ENCODE measurements around the gene MOB2.
"Not testable (repeated sequence)": the region's sequence is repeated elsewhere in the genome, so short reads cannot be mapped to it uniquely, and the experiment has no call there.

Gene MOB2

GRCh38 chr11:1440066-1440465 is 46.5 kb downstream of the MOB2 start:
- no peak for ATAC-seq (ENCODE audit: low read depth)

DNA sequence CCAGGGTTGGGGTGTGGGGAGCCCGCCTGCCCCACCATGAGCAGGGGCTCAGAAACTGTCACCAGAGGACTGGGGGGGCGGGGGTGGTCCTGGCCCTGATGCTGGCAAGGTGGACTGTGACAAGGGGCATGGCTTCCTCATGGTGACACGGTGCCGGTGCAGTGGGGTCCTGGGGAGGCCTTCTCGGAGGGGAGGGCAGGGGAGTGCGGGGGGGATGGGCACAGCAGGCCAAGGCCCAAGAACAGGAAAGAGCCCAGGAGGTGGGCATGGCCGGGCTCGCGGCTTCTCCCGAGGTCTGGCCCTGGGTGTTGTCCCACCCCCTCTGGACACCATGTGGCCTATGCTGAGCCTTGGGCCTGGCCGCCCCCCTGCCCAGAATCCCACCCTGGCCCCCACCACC is 47.2 kb downstream of the MOB2 start:
- Mint-ChIP-seq H3K27ac (no peak overlapping the region), H3K9me3 (no peaks in the 10 kb centered on the region), H3K36me3 (no peaks in the 10 kb centered on the region), H3K4me3 (no peak overlapping the region), H3K27me3 (peaks cover 4% of the 10 kb centered on the region), H3K4me1 (no peaks in the 10 kb centered on the region)
- no peak for DNase-seq (ENCODE audit: low spot score in 2 of 2)
- no peak for ATAC-seq (ENCODE audit: low read depth)

More at GRCh38 chr11:1440066-1440465, 46.5 kb downstream of the MOB2 start:
- H3K27ac Mint-ChIP-seq: no peak overlapping the region
- H3K4me1 Mint-ChIP-seq: peaks cover 2% of the 10 kb centered on the region
- no peak for DNase-seq (ENCODE audit: low spot score in 2 of 2)
- H3K4me3 Mint-ChIP-seq: no peak overlapping the region
- H3K36me3 Mint-ChIP-seq: no peaks in the 10 kb centered on the region
- H3K9me3 Mint-ChIP-seq: no peaks in the 10 kb centered on the region
- peaks cover 5% of the 10 kb centered on the region for H3K27me3 Mint-ChIP-seq

DNA sequence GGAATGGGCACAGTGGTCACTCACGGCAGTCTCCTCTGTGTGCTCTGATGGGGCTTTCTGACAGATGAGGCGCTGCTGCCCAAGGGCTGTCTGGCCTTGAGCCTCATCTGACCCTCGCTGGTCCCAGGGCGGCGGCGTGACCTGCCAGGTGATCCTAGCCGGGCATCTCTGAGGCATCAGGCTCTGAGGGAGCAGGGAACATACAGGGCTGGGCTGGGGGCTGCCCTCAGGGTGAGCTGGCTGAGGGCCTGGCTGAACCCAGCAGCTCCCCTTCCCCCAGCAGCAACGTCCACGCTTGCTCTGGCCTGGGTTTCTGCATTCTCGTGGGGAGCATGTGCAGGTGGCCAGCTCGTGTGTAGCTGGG is 47.6 kb downstream of the MOB2 start:
- DNase-seq (ENCODE audit: low spot score in 2 of 2) (no peak), ATAC-seq (ENCODE audit: low read depth) (no peak)
- Mint-ChIP-seq H3K36me3 (no peaks in the 10 kb centered on the region), H3K4me1 (no peaks in the 10 kb centered on the region), H3K27me3 (peaks cover 4% of the 10 kb centered on the region), H3K4me3 (no peak overlapping the region), H3K27ac (no peak overlapping the region), H3K9me3 (no peaks in the 10 kb centered on the region)

GRCh38 chr11:1438261-1438966 is 48.2 kb downstream of the MOB2 start:
- H3K36me3 Mint-ChIP-seq: no peaks in the 10 kb centered on the region
- H3K27me3 Mint-ChIP-seq: peaks cover 4% of the 10 kb centered on the region
- no peak overlapping the region for H3K27ac Mint-ChIP-seq
- ATAC-seq (ENCODE audit: low read depth) (no peak), DNase-seq (ENCODE audit: low spot score in 2 of 2) (no peak)
- no peaks in the 10 kb centered on the region for H3K4me1 Mint-ChIP-seq
- H3K9me3 Mint-ChIP-seq: no peaks in the 10 kb centered on the region
- no peak overlapping the region for H3K4me3 Mint-ChIP-seq

DNA sequence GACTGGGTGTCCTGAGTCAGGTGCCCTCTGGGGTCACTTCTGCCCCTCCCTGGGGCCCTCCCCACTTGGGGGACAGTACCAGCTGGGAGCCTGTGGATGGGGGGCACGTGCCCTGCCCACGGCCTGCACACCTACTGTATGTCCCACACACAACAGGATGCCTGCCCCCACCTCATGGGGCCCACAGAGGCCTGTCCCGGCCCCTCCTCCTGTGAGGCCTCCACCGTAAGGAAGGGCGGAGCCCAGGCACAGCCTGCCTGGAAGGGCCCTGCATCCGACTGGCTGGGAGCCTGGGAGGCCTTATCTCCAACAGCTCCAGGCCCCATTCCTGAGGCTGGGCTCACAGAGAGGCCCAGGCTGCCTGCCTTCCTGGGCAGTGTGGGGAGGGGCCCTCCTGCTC is 49.1 kb downstream of the MOB2 start:
- H3K4me3 Mint-ChIP-seq: no peak overlapping the region
- no peaks in the 10 kb centered on the region for H3K4me1 Mint-ChIP-seq
- DNase-seq (ENCODE audit: low spot score in 2 of 2): no peak
- peaks cover 4% of the 10 kb centered on the region for H3K27me3 Mint-ChIP-seq
- no peak overlapping the region for H3K27ac Mint-ChIP-seq
- H3K9me3 Mint-ChIP-seq: no peaks in the 10 kb centered on the region
- no peak for ATAC-seq (ENCODE audit: low read depth)
- no peaks in the 10 kb centered on the region for H3K36me3 Mint-ChIP-seq

DNA sequence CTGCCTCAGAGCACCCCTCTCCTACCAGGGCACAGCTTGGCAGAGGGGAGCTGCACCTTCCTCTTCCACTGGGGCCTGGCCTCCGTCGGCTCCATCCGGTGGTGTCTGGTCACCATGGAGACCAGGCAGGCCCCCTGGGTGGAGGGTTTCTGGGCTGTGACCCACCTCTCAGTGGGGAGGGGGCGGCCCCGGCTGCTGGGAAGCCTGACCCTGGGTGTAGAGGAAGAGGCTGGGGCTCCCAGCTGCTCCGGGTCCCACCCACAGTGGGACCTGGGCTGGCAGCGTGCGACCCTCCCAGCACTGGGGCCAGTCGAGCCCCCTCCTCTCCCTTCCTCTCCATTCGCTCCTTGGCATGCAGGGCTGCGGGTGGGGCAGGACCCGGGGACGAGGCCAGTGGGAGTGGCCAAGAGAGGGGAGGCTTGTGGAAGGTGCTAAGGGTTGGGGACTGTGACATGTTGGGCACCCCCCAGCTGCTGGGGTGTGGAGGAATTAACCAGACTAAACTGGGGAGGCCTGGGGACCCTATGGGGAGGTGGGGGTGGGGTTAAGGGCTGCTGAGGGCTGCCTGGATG is 50.0 kb downstream of the MOB2 start:
- Mint-ChIP-seq H3K36me3 (no peaks in the 10 kb centered on the region), H3K4me3 (no peak overlapping the region), H3K9me3 (no peaks in the 10 kb centered on the region), H3K27ac (no peak overlapping the region), H3K27me3 (peaks cover 4% of the 10 kb centered on the region), H3K4me1 (no peaks in the 10 kb centered on the region)
- ATAC-seq (ENCODE audit: low read depth): no peak
- no peak for DNase-seq (ENCODE audit: low spot score in 2 of 2)

DNA sequence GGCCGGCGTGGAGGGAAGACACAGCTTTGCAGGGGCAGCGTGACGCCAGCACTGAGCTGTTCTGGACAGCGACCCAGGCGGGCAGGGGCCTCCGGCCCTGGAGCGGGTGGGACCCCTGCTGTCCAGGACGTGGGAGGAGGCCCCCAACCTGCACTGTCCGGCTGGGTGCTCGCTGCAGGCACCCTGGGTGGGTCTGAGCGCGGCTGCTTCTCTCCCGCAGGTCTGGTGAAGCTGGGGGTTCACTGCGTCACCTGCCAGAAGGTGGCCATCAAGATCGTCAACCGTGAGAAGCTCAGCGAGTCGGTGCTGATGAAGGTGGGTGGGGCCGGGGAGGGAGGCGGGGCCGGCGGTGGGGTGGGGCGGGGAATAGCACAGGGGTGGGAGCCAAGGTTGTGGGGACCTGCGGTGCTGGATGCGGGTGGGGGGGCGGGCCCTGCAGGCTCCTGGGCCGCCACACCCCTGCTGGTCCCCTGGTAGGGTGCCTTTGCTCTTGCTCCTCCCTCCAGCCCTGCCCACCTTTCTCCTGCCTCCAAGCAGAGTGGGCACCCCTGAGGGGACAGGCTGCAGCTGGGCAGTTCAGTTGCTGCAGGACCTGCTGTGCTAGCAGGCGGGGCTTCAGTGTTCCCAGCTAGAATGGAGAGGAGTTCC is 50.6 kb downstream of the MOB2 start:
- H3K4me1 Mint-ChIP-seq: no peaks in the 10 kb centered on the region
- no peak overlapping the region for H3K27ac Mint-ChIP-seq
- DNase-seq (ENCODE audit: low spot score in 2 of 2): no peak
- H3K9me3 Mint-ChIP-seq: no peaks in the 10 kb centered on the region
- H3K36me3 Mint-ChIP-seq: no peaks in the 10 kb centered on the region
- ATAC-seq (ENCODE audit: low read depth): peak; percentile 49
- H3K4me3 Mint-ChIP-seq: no peak overlapping the region
- H3K27me3 Mint-ChIP-seq: peaks cover 4% of the 10 kb centered on the region

DNA sequence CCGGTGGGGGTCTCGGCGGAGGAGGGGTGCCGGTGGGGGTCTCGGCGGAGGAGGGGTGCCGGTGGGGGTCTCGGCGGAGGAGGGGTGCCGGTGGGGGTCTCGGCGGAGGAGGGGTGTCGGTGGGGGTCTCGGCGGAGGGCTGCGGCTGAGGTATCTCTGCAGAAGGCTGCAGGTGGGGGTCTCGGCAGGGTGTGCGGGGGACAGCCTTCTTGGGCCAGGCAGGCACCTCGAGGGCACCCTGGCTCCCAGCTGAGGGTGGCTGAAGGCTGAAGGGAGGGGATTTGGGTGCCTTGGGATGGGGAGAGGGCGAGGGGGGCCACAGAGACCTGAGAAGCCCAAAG is 51.1 kb downstream of the MOB2 start:
- H3K27me3 Mint-ChIP-seq; DNase-seq (ENCODE audit: low spot score in 2 of 2); H3K36me3 Mint-ChIP-seq; H3K27ac Mint-ChIP-seq; ATAC-seq (ENCODE audit: low read depth); H3K9me3 Mint-ChIP-seq; H3K4me1 Mint-ChIP-seq; H3K4me3 Mint-ChIP-seq: not testable (repeated sequence)

DNA sequence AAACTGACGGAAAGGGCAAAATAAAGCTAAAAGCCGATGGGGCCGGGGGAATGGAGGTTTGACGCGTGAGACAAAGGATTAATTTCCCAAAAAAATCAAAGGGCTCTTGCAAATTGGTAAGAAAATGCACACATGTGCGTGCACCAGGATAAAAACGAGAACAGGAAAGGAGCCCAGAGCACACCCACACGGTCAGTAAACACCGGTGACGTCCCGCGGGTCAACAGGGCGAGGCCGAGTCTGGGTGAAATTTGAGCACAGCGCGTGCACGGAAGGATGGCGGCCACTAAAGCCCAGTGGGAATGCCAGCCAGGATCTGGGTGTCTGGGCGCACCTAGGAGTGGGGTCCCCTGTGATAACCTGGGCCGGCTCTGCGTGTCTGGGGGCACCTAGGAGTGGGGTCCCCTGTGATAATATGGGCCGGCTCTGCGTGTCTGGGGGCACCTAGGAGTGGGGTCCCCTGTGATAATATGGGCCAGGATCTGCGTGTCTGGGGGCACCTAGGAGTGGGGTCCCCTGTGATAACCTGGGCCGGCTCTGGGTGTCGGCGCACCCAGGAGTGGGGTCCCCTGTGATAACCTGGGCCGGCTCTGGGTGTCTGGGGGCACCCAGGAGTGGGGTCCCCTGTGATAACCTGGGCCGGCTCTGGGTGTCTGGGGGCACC is 52.5 kb downstream of the MOB2 start:
- ATAC-seq (ENCODE audit: low read depth) (no peak), DNase-seq (ENCODE audit: low spot score in 2 of 2) (no peak)
- Mint-ChIP-seq H3K4me3 (no peak overlapping the region), H3K9me3 (no peaks in the 10 kb centered on the region), H3K27ac (no peak overlapping the region), H3K27me3 (peaks cover 2% of the 10 kb centered on the region), H3K36me3 (no peaks in the 10 kb centered on the region), H3K4me1 (no peaks in the 10 kb centered on the region)

GRCh38 chr11:1433568-1433967 is 53.0 kb downstream of the MOB2 start:
- H3K4me3 Mint-ChIP-seq: no peak overlapping the region
- H3K4me1 Mint-ChIP-seq: no peaks in the 10 kb centered on the region
- no peaks in the 10 kb centered on the region for H3K36me3 Mint-ChIP-seq
- no peak for ATAC-seq (ENCODE audit: low read depth)
- no peak for DNase-seq (ENCODE audit: low spot score in 2 of 2)
- H3K27me3 Mint-ChIP-seq: peaks cover 2% of the 10 kb centered on the region
- no peaks in the 10 kb centered on the region for H3K9me3 Mint-ChIP-seq
- H3K27ac Mint-ChIP-seq: no peak overlapping the region

DNA sequence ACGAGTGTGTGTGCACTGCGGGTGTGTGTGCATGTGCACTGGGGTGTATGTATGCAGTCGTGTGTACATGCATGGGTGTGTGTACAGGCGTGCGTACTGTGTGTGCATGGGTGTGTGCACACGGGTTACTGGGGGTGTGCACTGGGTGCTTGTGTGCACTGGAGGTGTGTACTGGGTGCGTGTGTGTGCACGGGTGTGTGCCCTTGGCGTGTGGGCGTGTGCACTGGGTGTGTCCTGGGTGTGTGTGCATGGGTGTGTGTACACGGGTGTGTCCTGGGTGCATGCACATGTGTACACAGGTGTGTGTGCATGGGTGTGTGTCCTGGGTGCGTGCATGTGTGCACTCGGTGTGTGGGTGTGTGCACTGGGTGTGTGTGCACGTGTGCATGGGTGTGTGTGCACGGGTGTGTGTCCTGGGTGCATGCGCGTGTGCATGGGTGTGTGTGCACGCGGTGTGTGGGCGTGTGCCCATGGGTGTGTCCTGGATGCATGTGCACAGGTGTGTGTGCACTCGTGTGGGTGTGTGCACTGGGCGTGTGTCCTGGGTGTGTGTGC is 57.7 kb downstream of the MOB2 start:
- ATAC-seq (ENCODE audit: low read depth) (no peak), DNase-seq (ENCODE audit: low spot score in 2 of 2) (no peak)
- no peak overlapping the region for H3K27ac Mint-ChIP-seq
- H3K9me3 Mint-ChIP-seq: no peaks in the 10 kb centered on the region
- H3K4me1 Mint-ChIP-seq: no peaks in the 10 kb centered on the region
- no peak overlapping the region for H3K4me3 Mint-ChIP-seq
- no peaks in the 10 kb centered on the region for H3K36me3 Mint-ChIP-seq
- H3K27me3 Mint-ChIP-seq: peaks cover 2% of the 10 kb centered on the region

DNA sequence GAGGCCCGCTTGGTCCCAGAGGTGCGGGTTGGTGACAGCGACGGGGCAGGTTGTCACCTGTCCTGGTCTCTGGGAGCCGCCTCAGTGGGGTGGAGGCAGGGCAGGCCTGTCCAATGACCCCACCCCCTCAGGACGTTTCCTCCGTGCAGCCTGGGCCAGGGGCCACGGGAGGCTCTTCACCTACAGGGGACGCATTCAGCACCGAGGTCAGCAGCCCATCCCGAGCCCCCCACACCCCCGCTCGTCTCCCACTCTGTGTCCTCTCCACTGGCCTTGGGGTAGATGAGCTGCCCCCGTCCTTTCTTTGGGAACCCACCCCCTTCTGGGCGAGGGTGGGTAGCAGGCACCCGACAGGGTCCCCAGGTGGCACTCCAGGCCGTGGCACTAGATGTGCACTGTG is 61.1 kb downstream of the MOB2 start:
- DNase-seq (ENCODE audit: low spot score in 2 of 2): no peak
- no peaks in the 10 kb centered on the region for H3K36me3 Mint-ChIP-seq
- no peaks in the 10 kb centered on the region for H3K4me1 Mint-ChIP-seq
- H3K4me3 Mint-ChIP-seq: no peak overlapping the region
- no peaks in the 10 kb centered on the region for H3K9me3 Mint-ChIP-seq
- H3K27me3 Mint-ChIP-seq: peaks cover 2% of the 10 kb centered on the region
- no peak overlapping the region for H3K27ac Mint-ChIP-seq
- no peak for ATAC-seq (ENCODE audit: low read depth)

DNA sequence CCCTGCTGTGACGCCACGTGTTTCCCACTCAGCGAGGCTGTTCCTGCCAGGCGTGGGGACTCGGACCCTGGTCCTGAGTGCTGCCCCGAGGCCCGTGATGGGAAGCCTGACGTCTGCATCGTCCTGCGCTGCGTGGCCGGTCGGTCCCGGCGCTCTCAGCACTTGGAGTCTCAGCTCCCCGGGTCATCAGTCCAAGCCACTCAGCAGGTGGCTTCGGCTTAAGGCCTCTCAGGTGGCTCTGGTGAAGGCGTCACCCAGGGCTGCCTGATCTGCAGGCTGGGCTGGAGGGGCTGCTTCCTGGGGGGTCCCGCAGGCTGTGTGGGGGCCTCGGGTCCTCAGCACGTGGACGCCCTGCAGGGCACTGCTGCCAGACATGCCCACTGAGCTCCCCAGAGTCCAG is 61.6 kb downstream of the MOB2 start:
- no peak for ATAC-seq (ENCODE audit: low read depth)
- H3K27ac Mint-ChIP-seq: no peak overlapping the region
- no peaks in the 10 kb centered on the region for H3K9me3 Mint-ChIP-seq

DNA sequence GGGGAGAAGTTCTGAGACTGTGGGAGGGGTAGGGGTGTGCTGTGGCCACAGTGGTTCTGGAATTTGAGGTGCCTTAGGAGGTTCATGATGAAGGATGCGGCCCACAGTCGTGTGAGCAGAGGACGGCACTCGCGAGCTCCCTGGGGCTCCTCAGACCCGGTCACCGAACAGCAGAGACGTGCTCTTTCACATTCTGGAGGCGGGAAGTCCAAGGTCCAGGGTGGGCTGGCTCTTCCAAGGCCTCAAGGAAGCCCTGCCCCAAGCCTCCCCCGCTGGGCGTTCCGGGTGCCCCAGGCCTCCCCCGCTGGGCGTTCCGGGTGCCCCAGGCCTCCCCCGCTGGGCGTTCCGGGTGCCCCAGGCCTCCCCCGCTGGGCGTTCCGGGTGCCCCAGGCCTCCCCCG is 63.2 kb downstream of the MOB2 start:
- H3K9me3 Mint-ChIP-seq; DNase-seq (ENCODE audit: low spot score in 2 of 2): not testable (repeated sequence)

More for the DNA sequence above, 61.6 kb downstream of the MOB2 start:
- no peaks in the 10 kb centered on the region for H3K36me3 Mint-ChIP-seq
- no peak overlapping the region for H3K4me3 Mint-ChIP-seq
- H3K27me3 Mint-ChIP-seq: peaks cover 2% of the 10 kb centered on the region
- H3K4me1 Mint-ChIP-seq: no peaks in the 10 kb centered on the region
- no peak for DNase-seq (ENCODE audit: low spot score in 2 of 2)

More for the DNA sequence above, 63.2 kb downstream of the MOB2 start:
- not testable (repeated sequence) for H3K27ac Mint-ChIP-seq; H3K4me3 Mint-ChIP-seq; H3K36me3 Mint-ChIP-seq; ATAC-seq (ENCODE audit: low read depth); H3K4me1 Mint-ChIP-seq; H3K27me3 Mint-ChIP-seq

Data from memory B cell (primary cell).